Stimulated activated CD8-positive, alpha-beta memory T cell treated with anti-CD3 and anti-CD28 coated beads, Interleukin-12 subunit alpha, Interleukin-12 subunit beta, amount 100 ng/mL, for 4 hours (primary cell): Measurements from ENCODE around the gene GART.

Experiments
- DNase-seq: peaks from one replicate; pipeline ENCODE4 v3.0.0-alpha.2; 2020; ENCODE audit warnings: low read depth

Gene GART

GRCh38 chr21:33461538-33462250, 80.2 kb downstream of the GART start:
- DNase-seq: no peak

GRCh38 chr21:33458861-33459260, 83.1 kb downstream of the GART start:
- no peak for DNase-seq

GRCh38 chr21:33455686-33456446, 86.1 kb downstream of the GART start:
- no peak for DNase-seq
